ENCODE results near the gene COPE.

- TF ChIP-seq POLR2AphosphoS5 (IDR thresholded peaks at IDR 0.05) (no peak), POLR2A (IDR thresholded peaks at IDR 0.05) (no peak), CTCF (IDR thresholded peaks at IDR 0.05) (no peak), EP300 (IDR thresholded peaks at IDR 0.05; ENCODE audit: low read depth) (no peak)
Observed at GRCh38 chr19:18903156-18904037, 15.8 kb downstream of the COPE start.

All from transverse colon (tissue), 4 donors.